ENCODE measurements around the gene CDK9.
"Not testable (repeated sequence)": the region's sequence is repeated elsewhere in the genome, so short reads cannot be mapped to it uniquely, and the experiment has no call there.

DNA sequence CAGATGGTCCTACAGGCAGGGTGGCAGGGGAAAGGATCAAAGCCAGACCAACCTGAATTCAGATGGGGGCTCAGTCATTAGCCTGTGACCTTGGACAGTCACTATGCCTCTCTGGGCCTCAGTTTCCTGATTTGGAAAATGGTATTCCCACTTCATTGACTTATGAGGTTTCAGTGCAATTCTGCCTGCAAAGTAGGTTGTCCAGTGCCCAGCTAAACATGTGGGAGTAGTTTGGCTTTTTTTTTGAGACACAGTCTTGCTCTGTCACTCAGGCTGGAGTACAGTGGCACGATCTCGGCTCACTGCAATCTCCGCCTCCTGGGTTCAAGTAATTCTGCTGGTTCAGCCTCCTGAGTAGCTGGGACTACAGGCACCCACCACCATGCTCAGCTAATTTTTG is 50.7 kb downstream of the CDK9 start:
- TF ChIP-seq, protein P1, sequence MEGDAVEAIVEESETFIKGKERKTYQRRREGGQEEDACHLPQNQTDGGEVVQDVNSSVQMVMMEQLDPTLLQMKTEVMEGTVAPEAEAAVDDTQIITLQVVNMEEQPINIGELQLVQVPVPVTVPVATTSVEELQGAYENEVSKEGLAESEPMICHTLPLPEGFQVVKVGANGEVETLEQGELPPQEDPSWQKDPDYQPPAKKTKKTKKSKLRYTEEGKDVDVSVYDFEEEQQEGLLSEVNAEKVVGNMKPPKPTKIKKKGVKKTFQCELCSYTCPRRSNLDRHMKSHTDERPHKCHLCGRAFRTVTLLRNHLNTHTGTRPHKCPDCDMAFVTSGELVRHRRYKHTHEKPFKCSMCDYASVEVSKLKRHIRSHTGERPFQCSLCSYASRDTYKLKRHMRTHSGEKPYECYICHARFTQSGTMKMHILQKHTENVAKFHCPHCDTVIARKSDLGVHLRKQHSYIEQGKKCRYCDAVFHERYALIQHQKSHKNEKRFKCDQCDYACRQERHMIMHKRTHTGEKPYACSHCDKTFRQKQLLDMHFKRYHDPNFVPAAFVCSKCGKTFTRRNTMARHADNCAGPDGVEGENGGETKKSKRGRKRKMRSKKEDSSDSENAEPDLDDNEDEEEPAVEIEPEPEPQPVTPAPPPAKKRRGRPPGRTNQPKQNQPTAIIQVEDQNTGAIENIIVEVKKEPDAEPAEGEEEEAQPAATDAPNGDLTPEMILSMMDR (conservative IDR thresholded peaks at IDR 0.05; ENCODE audit: low read depth, low read length), result not testable (repeated sequence)
- not testable (repeated sequence) for TF ChIP-seq EZH2phosphoT487 (IDR thresholded peaks at IDR 0.05; ENCODE audit: borderline replicate concordance, low read length); EZH2 (IDR thresholded peaks at IDR 0.05; ENCODE audit: low read length, unreplicated experiment)

Measured in PC-3 (cell line).